Mucosa of gallbladder (tissue), 1 donor: ENCODE results near the gene RNASEL. TPM values are rescaled to one million over a fixed set of nuclear protein-coding genes. Genes with fewer than 3 reads are reported as not detected.

Experiments used
- DNase-seq: peaks from one replicate; pipeline ENCODE4 v3.0.0-alpha.2; 2020; ENCODE audit warnings: low spot score
- total RNA-seq: library from RNA; stranded (reverse); gene quantifications from one replicate; pipeline ENCODE4 v1.2.1, GENCODE V29; 2021
- donor health status: DM: no; HTN: no; CAD: no.

Gene RNASEL
- total RNA-seq, 1 donor from 2014 or later = 16.7 TPM

- no peak for DNase-seq
Measured at GRCh38 chr1:182620924-182621585, 32.0 kb upstream of the RNASEL start.

- no peak for DNase-seq
Measured at GRCh38 chr1:182617734-182618351, 28.8 kb upstream of the RNASEL start.

GRCh38 chr1:182617014-182617429 lies 28.0 kb upstream of the RNASEL start:
- no peak for DNase-seq

GRCh38 chr1:182616130-182617013 lies 27.3 kb upstream of the RNASEL start:
- peak; percentile 68 for DNase-seq

GRCh38 chr1:182615468-182616129 lies 26.5 kb upstream of the RNASEL start:
- no peak for DNase-seq

- DNase-seq = peak; percentile 73
Measured at GRCh38 chr1:182614796-182615454, 25.9 kb upstream of the RNASEL start.

- no peak for DNase-seq
Measured at GRCh38 chr1:182611787-182612186, 22.7 kb upstream of the RNASEL start.

GRCh38 chr1:182611326-182611725 lies 22.3 kb upstream of the RNASEL start:
- DNase-seq = no peak

- no peak for DNase-seq
Measured at GRCh38 chr1:182610606-182611194, 21.6 kb upstream of the RNASEL start.

GRCh38 chr1:182608845-182609610 lies 20.0 kb upstream of the RNASEL start:
- no peak for DNase-seq

- DNase-seq = no peak
Measured at GRCh38 chr1:182608236-182608635, 19.2 kb upstream of the RNASEL start.

GRCh38 chr1:182607566-182607965 lies 18.5 kb upstream of the RNASEL start:
- no peak for DNase-seq

- DNase-seq = peak; percentile 94
Measured at GRCh38 chr1:182604175-182605164, 15.4 kb upstream of the RNASEL start, which contains the start of gene RGS16. RGS16 (minus strand) TSS chr1:182604389; CDS start chr1:182604259, 130 bp downstream.

- DNase-seq = no peak
Measured at GRCh38 chr1:182603646-182604174, 14.7 kb upstream of the RNASEL start.

- no peak for DNase-seq
Measured at GRCh38 chr1:182602935-182603645, 14.0 kb upstream of the RNASEL start.

GRCh38 chr1:182601913-182602312 lies 12.9 kb upstream of the RNASEL start:
- DNase-seq = no peak

GRCh38 chr1:182601416-182601786 lies 12.3 kb upstream of the RNASEL start:
- DNase-seq = peak; percentile 60
